ENCODE data around the gene KCTD12. TPM values are rescaled to one million over a fixed set of nuclear protein-coding genes. Genes with fewer than 3 reads are reported as not detected.
A peak's percentile ranks its signal among the peaks of the same experiment; 100 is the strongest.
"Not testable (repeated sequence)": the region's sequence is repeated elsewhere in the genome, so short reads cannot be mapped to it uniquely, and the experiment has no call there.

Gene KCTD12
- total RNA-seq, 4 donors from 2014 or later = 27.9 to 59.3 (median 37.8) TPM

DNA sequence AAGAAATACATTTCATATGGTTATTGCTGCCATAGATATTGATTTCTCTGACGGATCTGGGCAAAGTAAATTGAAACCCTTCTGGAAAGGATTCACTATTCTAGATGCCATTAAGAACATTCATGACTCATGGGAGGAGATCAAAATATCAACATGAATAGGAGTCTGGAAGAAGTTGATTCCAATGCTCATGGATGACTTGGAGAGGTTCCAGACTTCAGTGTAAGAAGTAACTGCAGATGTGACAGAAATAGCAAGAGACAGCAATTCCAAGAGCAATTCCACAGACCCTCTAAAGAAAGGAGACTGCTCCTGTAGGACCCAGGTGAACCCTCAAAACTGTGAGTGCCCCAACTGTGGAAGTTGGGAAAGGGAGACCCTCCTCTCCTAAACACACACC lies 30.9 kb upstream of the KCTD12 start:
- TF ChIP-seq, protein P1, sequence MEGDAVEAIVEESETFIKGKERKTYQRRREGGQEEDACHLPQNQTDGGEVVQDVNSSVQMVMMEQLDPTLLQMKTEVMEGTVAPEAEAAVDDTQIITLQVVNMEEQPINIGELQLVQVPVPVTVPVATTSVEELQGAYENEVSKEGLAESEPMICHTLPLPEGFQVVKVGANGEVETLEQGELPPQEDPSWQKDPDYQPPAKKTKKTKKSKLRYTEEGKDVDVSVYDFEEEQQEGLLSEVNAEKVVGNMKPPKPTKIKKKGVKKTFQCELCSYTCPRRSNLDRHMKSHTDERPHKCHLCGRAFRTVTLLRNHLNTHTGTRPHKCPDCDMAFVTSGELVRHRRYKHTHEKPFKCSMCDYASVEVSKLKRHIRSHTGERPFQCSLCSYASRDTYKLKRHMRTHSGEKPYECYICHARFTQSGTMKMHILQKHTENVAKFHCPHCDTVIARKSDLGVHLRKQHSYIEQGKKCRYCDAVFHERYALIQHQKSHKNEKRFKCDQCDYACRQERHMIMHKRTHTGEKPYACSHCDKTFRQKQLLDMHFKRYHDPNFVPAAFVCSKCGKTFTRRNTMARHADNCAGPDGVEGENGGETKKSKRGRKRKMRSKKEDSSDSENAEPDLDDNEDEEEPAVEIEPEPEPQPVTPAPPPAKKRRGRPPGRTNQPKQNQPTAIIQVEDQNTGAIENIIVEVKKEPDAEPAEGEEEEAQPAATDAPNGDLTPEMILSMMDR (IDR thresholded peaks at IDR 0.05) = no peak
- no peak for TF ChIP-seq POLR2A (IDR thresholded peaks at IDR 0.05)
- no peak overlapping the region for H3K4me3 ChIP-seq (replicated peaks in 1 of 3)
- H3K27me3 ChIP-seq = no peaks in the 10 kb centered on the region
- no peaks in the 10 kb centered on the region for H3K4me1 ChIP-seq
- no peak overlapping the region for H3K27ac ChIP-seq
- no peaks in the 10 kb centered on the region for H3K9me3 ChIP-seq
- no peak for DNase-seq
- H3K36me3 ChIP-seq = no peaks in the 10 kb centered on the region
- intact Hi-C loops (cut with DNase I) = no loop called here
- WGBS, 2 donors = 89% methylated on average over 1 of the region's 1 CpG

DNA sequence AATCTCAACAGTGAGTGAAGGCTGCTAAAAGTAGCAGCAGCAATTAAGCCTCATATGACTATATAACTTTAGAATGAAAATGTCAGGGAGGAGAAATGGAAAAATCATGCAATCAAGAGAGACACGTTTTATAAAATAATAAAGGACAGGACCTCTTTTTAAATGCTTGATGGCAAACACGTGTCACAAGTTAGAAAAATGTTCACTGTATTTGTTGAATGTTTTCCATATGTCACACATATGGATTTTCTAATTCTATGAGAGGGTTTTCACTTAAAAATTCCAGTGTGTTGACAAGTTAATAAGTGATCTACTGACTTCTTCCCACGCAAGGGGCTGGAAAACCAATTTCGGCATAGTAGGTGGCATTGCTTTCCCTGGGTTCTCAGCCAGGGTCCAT lies 27.7 kb upstream of the KCTD12 start:
- no peak overlapping the region for H3K4me3 ChIP-seq (replicated peaks in 1 of 3)
- H3K27me3 ChIP-seq = no peaks in the 10 kb centered on the region
- no peak for TF ChIP-seq POLR2A (IDR thresholded peaks at IDR 0.05)
- TF ChIP-seq, protein P1 (IDR thresholded peaks at IDR 0.05) = no peak
- WGBS, 2 donors = 79 to 90% methylated on average over 4 of the region's 4 CpGs
- H3K9me3 ChIP-seq = no peaks in the 10 kb centered on the region
- no peak overlapping the region for H3K27ac ChIP-seq
- H3K4me1 ChIP-seq = no peaks in the 10 kb centered on the region
- intact Hi-C loops (cut with DNase I) = no loop called here
- DNase-seq = no peak
- H3K36me3 ChIP-seq = no peaks in the 10 kb centered on the region

DNA sequence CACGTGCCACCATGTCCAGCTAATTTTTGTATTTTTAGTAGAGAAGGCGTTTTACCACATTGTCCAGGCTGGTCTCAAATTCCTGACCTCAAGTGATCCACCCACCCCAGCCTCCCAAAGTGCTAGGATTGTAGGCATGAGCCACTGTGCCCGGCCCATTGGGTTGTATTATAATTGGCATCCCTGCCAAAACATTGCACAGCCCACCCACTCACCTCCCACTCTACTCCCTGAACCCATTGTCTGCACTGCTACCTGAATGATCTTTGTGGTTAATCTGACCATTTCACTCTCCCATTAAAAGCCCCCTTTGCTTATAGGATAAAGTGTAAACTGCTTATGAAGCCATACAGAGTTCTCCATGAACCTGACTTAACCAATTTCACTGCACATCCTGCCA lies 26.3 kb upstream of the KCTD12 start:
- 89 to 91% methylated on average over 3 of the region's 3 CpGs for WGBS, 2 donors
- no peak for DNase-seq
- TF ChIP-seq, protein P1 (IDR thresholded peaks at IDR 0.05) = no peak
- TF ChIP-seq POLR2A (IDR thresholded peaks at IDR 0.05) = no peak
- no peaks in the 10 kb centered on the region for H3K27me3 ChIP-seq
- H3K9me3 ChIP-seq = no peaks in the 10 kb centered on the region
- no peak overlapping the region for H3K27ac ChIP-seq
- intact Hi-C loops (cut with DNase I) = no loop called here
- no peaks in the 10 kb centered on the region for H3K36me3 ChIP-seq
- H3K4me3 ChIP-seq (replicated peaks in 1 of 3) = no peak overlapping the region
- no peaks in the 10 kb centered on the region for H3K4me1 ChIP-seq

DNA sequence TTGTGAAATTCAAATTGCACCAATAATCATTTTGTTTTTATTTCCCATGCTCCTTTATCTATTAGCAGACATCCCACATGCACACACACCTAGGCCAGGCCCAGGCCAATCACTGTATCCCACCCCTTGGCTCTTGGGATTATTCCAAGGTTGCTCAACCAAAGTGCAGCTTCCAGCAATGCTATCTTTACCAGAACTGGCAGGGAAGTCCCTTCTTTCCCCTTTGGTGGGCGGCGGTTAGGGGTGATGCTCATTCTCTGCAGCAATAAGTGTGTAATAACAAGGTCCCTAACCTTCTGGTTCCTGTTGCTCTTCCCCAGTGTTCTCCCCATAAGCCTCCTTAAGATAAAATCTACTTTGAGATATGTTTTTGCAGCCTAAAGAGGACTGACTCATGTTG lies 18.3 kb upstream of the KCTD12 start:
- intact Hi-C loops (cut with DNase I) = loop anchor here (10.0 kb wide), 1 partner anchor 1030 kb away; no protein-coding TSS in a partner anchor
- no peak for DNase-seq
- TF ChIP-seq, protein P1 (IDR thresholded peaks at IDR 0.05) = no peak
- WGBS, 2 donors = 57 to 79% methylated on average over 2 of the region's 2 CpGs
- no peak overlapping the region for H3K4me3 ChIP-seq (replicated peaks in 1 of 3)
- H3K27me3 ChIP-seq = no peaks in the 10 kb centered on the region
- no peaks in the 10 kb centered on the region for H3K36me3 ChIP-seq
- no peaks in the 10 kb centered on the region for H3K4me1 ChIP-seq
- no peak overlapping the region for H3K27ac ChIP-seq
- no peaks in the 10 kb centered on the region for H3K9me3 ChIP-seq

DNA sequence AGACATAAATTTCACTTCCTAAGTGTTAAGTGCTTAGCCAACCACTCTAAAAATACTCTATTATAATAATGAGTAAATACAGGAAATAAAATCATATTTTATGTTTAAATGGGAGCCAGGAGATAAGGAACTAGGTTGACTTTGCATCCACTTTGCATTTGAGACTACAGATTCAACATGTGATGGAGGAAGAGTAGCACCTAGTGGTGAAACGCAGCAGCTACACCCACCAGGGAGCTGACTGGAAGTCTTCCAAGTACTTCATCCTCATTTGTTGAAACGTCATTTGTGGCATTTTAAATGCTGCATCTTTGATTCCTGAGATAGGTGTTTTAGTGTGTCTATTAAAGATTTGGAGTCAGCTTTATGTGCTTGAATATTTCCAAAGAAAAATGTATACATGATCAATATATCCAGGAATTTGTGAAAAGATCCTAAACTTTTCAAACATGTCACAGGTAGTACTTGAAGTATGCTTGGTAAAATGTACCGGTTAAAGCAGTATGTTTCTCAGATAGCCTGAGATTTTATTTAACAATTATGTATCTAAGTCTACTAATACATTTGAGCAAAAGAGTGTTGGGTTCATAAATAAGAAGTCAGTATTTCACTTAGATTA lies 17.4 kb upstream of the KCTD12 start:
- no peaks in the 10 kb centered on the region for H3K36me3 ChIP-seq
- WGBS, 2 donors = 17 to 19% methylated on average over 3 of the region's 3 CpGs
- no peak for TF ChIP-seq POLR2A (IDR thresholded peaks at IDR 0.05)
- TF ChIP-seq, protein P1 (IDR thresholded peaks at IDR 0.05) = peak; percentile 90 to 97 (median 92)
- no peaks in the 10 kb centered on the region for H3K4me1 ChIP-seq
- intact Hi-C loops (cut with DNase I) = loop anchor here (10.0 kb wide), 1 partner anchor 1029 kb away; no protein-coding TSS in a partner anchor
- H3K27me3 ChIP-seq = no peaks in the 10 kb centered on the region
- no peak overlapping the region for H3K27ac ChIP-seq
- H3K4me3 ChIP-seq (replicated peaks in 1 of 3) = no peak overlapping the region
- DNase-seq = peak; percentile 56 to 58
- no peaks in the 10 kb centered on the region for H3K9me3 ChIP-seq

DNA sequence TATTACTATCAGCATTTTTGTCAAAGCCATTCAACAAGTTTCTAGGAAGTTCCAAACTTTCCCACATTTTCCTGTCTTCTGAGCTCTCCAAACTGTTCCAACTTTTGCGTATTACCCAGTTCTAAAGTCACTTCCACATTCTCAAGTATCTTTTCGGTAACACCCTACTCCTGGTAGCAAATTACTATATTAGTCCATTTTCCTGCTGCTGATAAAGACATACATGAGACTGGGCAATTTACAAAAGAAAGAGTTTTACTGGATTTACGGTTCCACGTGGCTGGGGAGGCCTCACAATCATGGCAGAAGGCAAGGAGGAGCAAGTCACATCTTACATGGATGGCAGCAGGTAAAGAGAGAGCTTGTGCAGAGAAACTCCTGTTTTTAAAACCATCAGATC lies 12.9 kb upstream of the KCTD12 start:
- H3K9me3 ChIP-seq; H3K4me1 ChIP-seq; H3K27me3 ChIP-seq; DNase-seq; intact Hi-C loops (cut with DNase I); H3K36me3 ChIP-seq; H3K27ac ChIP-seq; H3K4me3 ChIP-seq (replicated peaks in 1 of 3): not testable (repeated sequence)
- WGBS, 2 donors = 94 to 97% methylated on average over 4 of the region's 4 CpGs

DNA sequence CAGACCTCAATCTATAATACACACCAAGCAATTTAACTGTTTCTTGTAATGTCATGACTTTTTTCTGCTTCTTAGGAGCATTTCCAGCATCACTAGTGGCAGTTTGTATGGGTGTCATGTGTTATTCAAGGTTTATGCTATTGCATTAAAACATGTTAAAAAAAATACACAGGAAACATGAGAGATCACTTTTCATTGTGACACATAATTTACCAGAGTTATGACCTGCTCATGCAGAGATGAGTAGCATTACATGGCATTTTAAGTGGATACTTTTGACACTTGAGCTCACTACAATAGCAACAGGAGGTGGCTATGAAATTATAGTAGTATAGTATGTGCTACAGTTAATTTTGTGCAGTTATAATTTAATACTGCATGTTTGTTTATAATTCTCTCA lies 11.0 kb upstream of the KCTD12 start:
- H3K9me3 ChIP-seq; H3K27me3 ChIP-seq; intact Hi-C loops (cut with DNase I); H3K4me1 ChIP-seq; H3K4me3 ChIP-seq (replicated peaks in 1 of 3); H3K27ac ChIP-seq; DNase-seq; H3K36me3 ChIP-seq: not testable (repeated sequence)
